C4-2B (cell line): ENCODE measurements around the gene ITGB1.

Experiments used
- CTCF ChIP-seq: fragments of 450-650 bp; conservative IDR thresholded peaks from 2 replicates; pipeline ENCODE4 v1.5.1; 2017; ENCODE audit warnings: mild to moderate bottlenecking
- ZFX ChIP-seq: fragments of 450-650 bp; IDR thresholded peaks from 2 replicates; pipeline ENCODE4 v1.6.1; 2017

DNA sequence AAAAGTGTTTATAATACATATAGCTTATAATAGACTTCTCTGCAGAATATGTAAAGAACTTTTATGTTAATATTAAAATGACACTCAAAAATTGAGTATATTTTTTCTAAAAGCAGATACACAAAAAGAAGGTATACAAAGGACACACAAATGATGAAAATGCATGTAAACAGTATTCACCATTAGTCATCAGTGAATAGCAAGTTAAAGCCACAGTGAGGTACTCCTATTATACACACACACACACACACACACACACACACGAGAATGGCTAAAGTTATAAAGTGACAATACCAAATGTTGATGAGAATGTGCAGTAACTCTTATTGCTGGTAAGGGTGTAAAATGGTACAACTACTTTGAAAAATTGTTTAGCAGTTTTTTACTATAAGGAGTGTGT, 92.9 kb downstream of the ITGB1 start:
- TF ChIP-seq CTCF: no peak
- TF ChIP-seq ZFX: no peak
